ENCODE data around the gene BBS5.

Gene BBS5

GRCh38 chr2:169462896-169463695 lies 16.2 kb upstream of the BBS5 start:
- H3K9me3 ChIP-seq (ENCODE audit: control insufficient read depth, low read length): no peaks in the 10 kb centered on the region
- no peak overlapping the region for H3K27ac ChIP-seq (ENCODE audit: low read depth, low read length, severe bottlenecking)
- no peak overlapping the region for H3K4me3 ChIP-seq (ENCODE audit: extremely low read depth, insufficient read depth, low read length, poor library complexity, severe bottlenecking)
- H3K36me3 ChIP-seq (ENCODE audit: control insufficient read depth, insufficient read depth, low read length): no peaks in the 10 kb centered on the region
- H3K4me1 ChIP-seq (ENCODE audit: control insufficient read depth, insufficient read depth, low read length, poor library complexity, severe bottlenecking): no peaks in the 10 kb centered on the region
- WGBS, 2 experiments (ENCODE audit: insufficient coverage in 2 of 2): 67 to 94% methylated on average over 1 to 2 of the region's 4 CpGs

DNA sequence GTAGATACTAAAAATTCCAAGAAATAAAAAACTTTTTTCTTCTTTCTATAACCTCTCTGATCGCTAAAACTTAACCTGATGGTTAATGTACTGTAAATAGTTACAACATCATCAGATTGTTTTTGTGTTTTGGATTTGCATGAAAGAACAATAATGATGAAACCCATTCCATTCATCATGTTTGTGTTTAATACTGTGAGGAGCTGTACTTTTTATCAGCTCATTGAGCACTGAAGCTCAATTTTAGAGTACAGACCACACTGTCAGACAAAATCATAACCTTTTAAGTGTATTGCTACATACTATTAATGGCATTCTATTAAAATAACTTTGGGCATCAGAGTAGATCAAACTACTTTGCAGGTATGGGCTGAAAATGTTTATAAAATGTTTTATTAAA lies 14.8 kb upstream of the BBS5 start:
- no peaks in the 10 kb centered on the region for H3K4me1 ChIP-seq (ENCODE audit: control insufficient read depth, insufficient read depth, low read length, poor library complexity, severe bottlenecking)
- no CpG with 5 or more reads among the region's 1 CpG for WGBS, 2 experiments (ENCODE audit: insufficient coverage in 2 of 2)

DNA sequence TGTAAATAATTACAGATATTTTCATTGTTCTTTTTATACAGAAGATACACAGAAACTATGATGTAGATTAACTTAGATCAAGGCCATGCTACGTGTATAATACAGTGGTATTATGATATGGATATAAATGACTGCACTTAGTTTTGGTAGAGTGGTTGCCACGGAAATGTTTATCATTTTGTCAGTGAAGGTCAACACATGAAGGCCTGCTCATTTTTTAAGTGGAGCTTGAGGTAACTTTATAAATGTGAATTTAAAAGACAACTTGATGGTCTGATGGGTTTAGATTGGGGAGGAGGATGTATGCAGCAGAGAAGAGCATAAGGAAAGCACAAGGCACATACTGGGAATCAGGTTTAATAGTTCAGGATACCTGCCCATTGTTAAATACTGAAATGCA lies 14.4 kb upstream of the BBS5 start:
- no peaks in the 10 kb centered on the region for H3K4me1 ChIP-seq (ENCODE audit: control insufficient read depth, insufficient read depth, low read length, poor library complexity, severe bottlenecking)
- no peak overlapping the region for H3K4me3 ChIP-seq (ENCODE audit: extremely low read depth, insufficient read depth, low read length, poor library complexity, severe bottlenecking)
- no peaks in the 10 kb centered on the region for H3K36me3 ChIP-seq (ENCODE audit: control insufficient read depth, insufficient read depth, low read length)
- no peaks in the 10 kb centered on the region for H3K9me3 ChIP-seq (ENCODE audit: control insufficient read depth, low read length)
- 86 to 100% methylated on average over 1 to 2 of the region's 2 CpGs for WGBS, 2 experiments (ENCODE audit: insufficient coverage in 2 of 2)
- no peak overlapping the region for H3K27ac ChIP-seq (ENCODE audit: low read depth, low read length, severe bottlenecking)

More for the DNA sequence above, 14.8 kb upstream of the BBS5 start:
- Histone ChIP-seq H3K9me3 (ENCODE audit: control insufficient read depth, low read length) (no peaks in the 10 kb centered on the region), H3K36me3 (ENCODE audit: control insufficient read depth, insufficient read depth, low read length) (no peaks in the 10 kb centered on the region), H3K4me3 (ENCODE audit: extremely low read depth, insufficient read depth, low read length, poor library complexity, severe bottlenecking) (no peak overlapping the region), H3K27ac (ENCODE audit: low read depth, low read length, severe bottlenecking) (no peak overlapping the region)

DNA sequence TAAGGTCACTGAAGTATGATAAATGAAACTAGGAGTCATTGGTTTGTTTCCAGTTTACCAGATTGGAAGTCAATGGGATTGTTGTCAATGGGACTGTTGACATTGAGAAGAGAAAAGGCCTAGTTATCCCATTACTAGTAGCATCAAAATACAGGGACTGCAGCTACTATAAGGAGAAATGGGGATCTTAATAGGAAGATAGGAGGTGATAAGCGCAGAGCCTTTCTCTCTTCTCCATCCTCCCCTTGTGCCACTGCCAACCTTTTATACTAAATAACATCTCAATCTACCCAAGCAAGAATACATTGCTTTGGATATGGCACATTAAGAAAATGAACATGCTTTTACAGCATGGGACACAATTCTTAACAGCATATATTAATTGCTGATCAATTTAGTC lies 10.5 kb upstream of the BBS5 start:
- no peak overlapping the region for H3K27ac ChIP-seq (ENCODE audit: low read depth, low read length, severe bottlenecking)
- no peaks in the 10 kb centered on the region for H3K9me3 ChIP-seq (ENCODE audit: control insufficient read depth, low read length)
- H3K36me3 ChIP-seq (ENCODE audit: control insufficient read depth, insufficient read depth, low read length): no peaks in the 10 kb centered on the region
- no peak overlapping the region for H3K4me3 ChIP-seq (ENCODE audit: extremely low read depth, insufficient read depth, low read length, poor library complexity, severe bottlenecking)
- H3K4me1 ChIP-seq (ENCODE audit: control insufficient read depth, insufficient read depth, low read length, poor library complexity, severe bottlenecking): no peaks in the 10 kb centered on the region
- no CpG with 5 or more reads among the region's 1 CpG for WGBS, 2 experiments (ENCODE audit: insufficient coverage in 2 of 2)

DNA sequence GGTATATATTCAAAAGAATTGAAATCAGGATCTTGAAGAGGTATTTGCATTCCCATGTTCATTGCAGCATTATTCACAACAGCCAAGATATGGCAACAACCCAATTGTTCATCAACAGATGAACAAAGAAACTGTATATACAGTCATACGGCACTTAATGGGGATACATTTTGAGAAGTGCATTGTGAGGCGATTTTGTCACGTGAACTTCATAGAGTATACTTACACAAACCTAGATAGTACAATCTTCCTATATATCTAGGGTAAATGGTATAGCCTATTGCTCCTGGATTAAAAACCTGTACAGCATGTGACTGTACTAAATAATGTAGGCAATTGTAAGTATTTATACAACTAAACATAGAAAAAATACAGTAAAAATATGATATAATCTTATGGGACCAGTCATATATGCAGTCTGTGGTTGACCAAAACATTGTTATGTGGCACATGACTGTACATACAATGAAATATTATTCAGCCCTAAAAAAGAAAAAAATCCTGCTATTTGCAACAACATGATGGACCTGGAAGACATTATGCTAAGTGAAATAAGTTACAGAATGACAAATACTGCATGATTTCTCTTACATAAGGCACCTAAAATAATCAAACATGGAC lies 9.2 kb upstream of the BBS5 start:
- WGBS, 2 experiments (ENCODE audit: insufficient coverage in 2 of 2): no CpG with 5 or more reads among the region's 3 CpGs
- no peaks in the 10 kb centered on the region for H3K9me3 ChIP-seq (ENCODE audit: control insufficient read depth, low read length)
- H3K4me1 ChIP-seq (ENCODE audit: control insufficient read depth, insufficient read depth, low read length, poor library complexity, severe bottlenecking): no peaks in the 10 kb centered on the region

GRCh38 chr2:169472249-169472648 lies 7.0 kb upstream of the BBS5 start:
- H3K4me1 ChIP-seq (ENCODE audit: control insufficient read depth, insufficient read depth, low read length, poor library complexity, severe bottlenecking): no peaks in the 10 kb centered on the region
- no CpG with 5 or more reads among the region's 1 CpG for WGBS, 2 experiments (ENCODE audit: insufficient coverage in 2 of 2)
- H3K27ac ChIP-seq (ENCODE audit: low read depth, low read length, severe bottlenecking): no peak overlapping the region
- H3K9me3 ChIP-seq (ENCODE audit: control insufficient read depth, low read length): no peaks in the 10 kb centered on the region
- no peak overlapping the region for H3K4me3 ChIP-seq (ENCODE audit: extremely low read depth, insufficient read depth, low read length, poor library complexity, severe bottlenecking)
- H3K36me3 ChIP-seq (ENCODE audit: control insufficient read depth, insufficient read depth, low read length): no peaks in the 10 kb centered on the region

More for the DNA sequence above, 9.2 kb upstream of the BBS5 start:
- Histone ChIP-seq H3K27ac (ENCODE audit: low read depth, low read length, severe bottlenecking) (no peak overlapping the region), H3K4me3 (ENCODE audit: extremely low read depth, insufficient read depth, low read length, poor library complexity, severe bottlenecking) (no peak overlapping the region), H3K36me3 (ENCODE audit: control insufficient read depth, insufficient read depth, low read length) (no peaks in the 10 kb centered on the region)

GRCh38 chr2:169476459-169476858 lies 2.8 kb upstream of the BBS5 start:
- no peak overlapping the region for H3K4me3 ChIP-seq (ENCODE audit: extremely low read depth, insufficient read depth, low read length, poor library complexity, severe bottlenecking)
- H3K4me1 ChIP-seq (ENCODE audit: control insufficient read depth, insufficient read depth, low read length, poor library complexity, severe bottlenecking): no peaks in the 10 kb centered on the region
- H3K27ac ChIP-seq (ENCODE audit: low read depth, low read length, severe bottlenecking): no peak overlapping the region
- no peaks in the 10 kb centered on the region for H3K36me3 ChIP-seq (ENCODE audit: control insufficient read depth, insufficient read depth, low read length)
- no peaks in the 10 kb centered on the region for H3K9me3 ChIP-seq (ENCODE audit: control insufficient read depth, low read length)
- 83 to 89% methylated on average over 1 of the region's 3 CpGs for WGBS, 2 experiments (ENCODE audit: insufficient coverage in 2 of 2)

- WGBS, 2 experiments (ENCODE audit: insufficient coverage in 2 of 2): 80 to 93% methylated on average over 3 of the region's 3 CpGs
- Histone ChIP-seq H3K36me3 (ENCODE audit: control insufficient read depth, insufficient read depth, low read length) (no peaks in the 10 kb centered on the region), H3K4me1 (ENCODE audit: control insufficient read depth, insufficient read depth, low read length, poor library complexity, severe bottlenecking) (no peaks in the 10 kb centered on the region), H3K27ac (ENCODE audit: low read depth, low read length, severe bottlenecking) (no peak overlapping the region), H3K4me3 (ENCODE audit: extremely low read depth, insufficient read depth, low read length, poor library complexity, severe bottlenecking) (no peak overlapping the region), H3K9me3 (ENCODE audit: control insufficient read depth, low read length) (no peaks in the 10 kb centered on the region)
Observed at GRCh38 chr2:169478339-169478738, 955 bp upstream of the BBS5 start.

GRCh38 chr2:169478745-169479256 lies 493 bp upstream of the BBS5 start:
- no peaks in the 10 kb centered on the region for H3K4me1 ChIP-seq (ENCODE audit: control insufficient read depth, insufficient read depth, low read length, poor library complexity, severe bottlenecking)
- H3K4me3 ChIP-seq (ENCODE audit: extremely low read depth, insufficient read depth, low read length, poor library complexity, severe bottlenecking): peak overlapping the region; percentile 61
- no peaks in the 10 kb centered on the region for H3K36me3 ChIP-seq (ENCODE audit: control insufficient read depth, insufficient read depth, low read length)
- H3K27ac ChIP-seq (ENCODE audit: low read depth, low read length, severe bottlenecking): no peak overlapping the region
- H3K9me3 ChIP-seq (ENCODE audit: control insufficient read depth, low read length): no peaks in the 10 kb centered on the region
- 91 to 93% methylated on average over 10 to 12 of the region's 14 CpGs for WGBS, 2 experiments (ENCODE audit: insufficient coverage in 2 of 2)

DNA sequence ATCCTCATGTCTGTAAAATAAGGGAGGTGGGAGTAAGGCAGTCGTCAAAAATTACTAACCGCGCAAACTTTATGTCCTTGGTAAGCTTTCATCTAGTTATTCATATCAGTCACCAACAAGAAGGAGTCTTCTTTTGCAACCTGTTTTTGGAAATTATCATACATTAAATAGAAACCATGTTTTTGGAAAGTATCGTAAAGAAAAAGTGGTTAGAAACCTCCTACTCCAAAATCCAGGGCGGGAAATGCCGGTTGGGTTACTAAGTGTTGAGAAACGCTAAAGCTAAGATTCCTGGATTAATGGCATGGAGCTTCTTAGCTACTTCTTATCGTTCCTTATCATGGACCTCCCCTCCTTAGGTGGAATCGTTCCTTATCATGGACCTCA lies 778 bp downstream of the BBS5 start:
- Histone ChIP-seq H3K27ac (ENCODE audit: low read depth, low read length, severe bottlenecking) (no peak overlapping the region), H3K4me3 (ENCODE audit: extremely low read depth, insufficient read depth, low read length, poor library complexity, severe bottlenecking) (peak overlapping the region; percentile 61), H3K4me1 (ENCODE audit: control insufficient read depth, insufficient read depth, low read length, poor library complexity, severe bottlenecking) (no peaks in the 10 kb centered on the region), H3K9me3 (ENCODE audit: control insufficient read depth, low read length) (no peaks in the 10 kb centered on the region), H3K36me3 (ENCODE audit: control insufficient read depth, insufficient read depth, low read length) (no peaks in the 10 kb centered on the region)
- 54 to 68% methylated on average over 2 to 3 of the region's 9 CpGs for WGBS, 2 experiments (ENCODE audit: insufficient coverage in 2 of 2)

- Histone ChIP-seq H3K36me3 (ENCODE audit: control insufficient read depth, insufficient read depth, low read length) (no peaks in the 10 kb centered on the region), H3K9me3 (ENCODE audit: control insufficient read depth, low read length) (no peaks in the 10 kb centered on the region), H3K4me1 (ENCODE audit: control insufficient read depth, insufficient read depth, low read length, poor library complexity, severe bottlenecking) (no peaks in the 10 kb centered on the region), H3K4me3 (ENCODE audit: extremely low read depth, insufficient read depth, low read length, poor library complexity, severe bottlenecking) (no peak overlapping the region), H3K27ac (ENCODE audit: low read depth, low read length, severe bottlenecking) (no peak overlapping the region)
- WGBS, 2 experiments (ENCODE audit: insufficient coverage in 2 of 2): 100% methylated on average over 1 of the region's 1 CpG; no CpG with 5 or more reads in 1 of the 2 experiments
Observed at GRCh38 chr2:169485650-169486138, 6.4 kb downstream of the BBS5 start.
